ENCODE results near the gene NTNG2. TPM values are rescaled to one million over a fixed set of nuclear protein-coding genes. Genes with fewer than 3 reads are reported as not detected.
A peak's percentile ranks its signal among the peaks of the same experiment; 100 is the strongest.

NTNG2 gene
- polyA plus RNA-seq = 0.40 TPM
- long read RNA-seq, donor 1 = 0 reads
- long read RNA-seq, donor 2 = 0 reads
- long read RNA-seq, donor 3 = 0 reads
- long read RNA-seq, donor 4 = 0 reads
- long read RNA-seq, donor 5 = 0 reads
- long read RNA-seq, donor 6 = 0 reads
- long read RNA-seq, donor 7 = 0 reads
- long read RNA-seq, donor 8, partial matches to known transcripts = 0 of 1 reads
- long read RNA-seq, donor 8, other reads (novel, unspliced or antisense) = 0 of 1 reads
- long read RNA-seq, donor 9 = 0 reads
- long read RNA-seq, donor 10 = 0 reads
- long read RNA-seq, donor 11 = 0 reads

- Histone ChIP-seq H3K36me3 (ENCODE audit: control insufficient read depth, insufficient read depth, low read length) (no peaks in the 10 kb centered on the region), H3K27me3 (ENCODE audit: control insufficient read depth, insufficient read depth, low read length) (peaks cover 93% of the 10 kb centered on the region), H3K27ac (ENCODE audit: low read length) (no peak within 1 kb of the TSS), H3K4me1 (ENCODE audit: control insufficient read depth, insufficient read depth, low read length) (no peaks in the 10 kb centered on the region), H3K4me3 (ENCODE audit: low read length) (peak within 1 kb of the TSS; percentile 28), H3K9me3 (ENCODE audit: control insufficient read depth, low read depth, low read length) (no peaks in the 10 kb centered on the region)
- no CpG with 5 or more reads among the region's 67 CpGs for WGBS (ENCODE audit: insufficient coverage, low lambda C conversion rate)
- no peak for DNase-seq
Measured at GRCh38 chr9:132161743-132162184, at the start of gene NTNG2. NTNG2 (plus strand) TSS chr9:132162058; CDS start chr9:132166832, 4,774 bp downstream.

GRCh38 chr9:132114102-132114707 is 47.7 kb upstream of the NTNG2 start:
- peak; percentile 25 to 45 for DNase-seq
- H3K9me3 ChIP-seq (ENCODE audit: control insufficient read depth, low read depth, low read length) = no peaks in the 10 kb centered on the region
- H3K27me3 ChIP-seq (ENCODE audit: control insufficient read depth, insufficient read depth, low read length) = no peaks in the 10 kb centered on the region
- no peaks in the 10 kb centered on the region for H3K36me3 ChIP-seq (ENCODE audit: control insufficient read depth, insufficient read depth, low read length)
- H3K27ac ChIP-seq (ENCODE audit: low read length) = no peak overlapping the region
- H3K4me1 ChIP-seq (ENCODE audit: control insufficient read depth, insufficient read depth, low read length) = no peaks in the 10 kb centered on the region
- H3K4me3 ChIP-seq (ENCODE audit: low read length) = no peak overlapping the region
- no CpG with 5 or more reads among the region's 18 CpGs for WGBS (ENCODE audit: insufficient coverage, low lambda C conversion rate)

- peaks cover 2% of the 10 kb centered on the region for H3K27me3 ChIP-seq (ENCODE audit: control insufficient read depth, insufficient read depth, low read length)
- H3K4me1 ChIP-seq (ENCODE audit: control insufficient read depth, insufficient read depth, low read length) = no peaks in the 10 kb centered on the region
- no peak for DNase-seq
- no peak overlapping the region for H3K4me3 ChIP-seq (ENCODE audit: low read length)
- no peaks in the 10 kb centered on the region for H3K9me3 ChIP-seq (ENCODE audit: control insufficient read depth, low read depth, low read length)
- WGBS (ENCODE audit: insufficient coverage, low lambda C conversion rate) = no CpG with 5 or more reads among the region's 3 CpGs
- no peaks in the 10 kb centered on the region for H3K36me3 ChIP-seq (ENCODE audit: control insufficient read depth, insufficient read depth, low read length)
- H3K27ac ChIP-seq (ENCODE audit: low read length) = no peak overlapping the region
Measured at GRCh38 chr9:132116583-132116982, 45.3 kb upstream of the NTNG2 start.

- Histone ChIP-seq H3K27ac (ENCODE audit: low read length) (no peak overlapping the region), H3K4me1 (ENCODE audit: control insufficient read depth, insufficient read depth, low read length) (no peaks in the 10 kb centered on the region), H3K4me3 (ENCODE audit: low read length) (no peak overlapping the region), H3K27me3 (ENCODE audit: control insufficient read depth, insufficient read depth, low read length) (peaks cover 11% of the 10 kb centered on the region), H3K36me3 (ENCODE audit: control insufficient read depth, insufficient read depth, low read length) (no peaks in the 10 kb centered on the region), H3K9me3 (ENCODE audit: control insufficient read depth, low read depth, low read length) (no peaks in the 10 kb centered on the region)
- DNase-seq = no peak
- WGBS (ENCODE audit: insufficient coverage, low lambda C conversion rate) = no CpG with 5 or more reads among the region's 3 CpGs
Measured at GRCh38 chr9:132117694-132118093, 44.2 kb upstream of the NTNG2 start.

GRCh38 chr9:132121021-132121420 is 40.8 kb upstream of the NTNG2 start:
- H3K27me3 ChIP-seq (ENCODE audit: control insufficient read depth, insufficient read depth, low read length) = peaks cover 35% of the 10 kb centered on the region

GRCh38 chr9:132124800-132125199 is 37.1 kb upstream of the NTNG2 start:
- Histone ChIP-seq H3K36me3 (ENCODE audit: control insufficient read depth, insufficient read depth, low read length) (no peaks in the 10 kb centered on the region), H3K9me3 (ENCODE audit: control insufficient read depth, low read depth, low read length) (no peaks in the 10 kb centered on the region), H3K27me3 (ENCODE audit: control insufficient read depth, insufficient read depth, low read length) (peaks cover 59% of the 10 kb centered on the region), H3K4me3 (ENCODE audit: low read length) (no peak overlapping the region), H3K27ac (ENCODE audit: low read length) (no peak overlapping the region), H3K4me1 (ENCODE audit: control insufficient read depth, insufficient read depth, low read length) (no peaks in the 10 kb centered on the region)
- no peak for DNase-seq
- no CpG with 5 or more reads among the region's 6 CpGs for WGBS (ENCODE audit: insufficient coverage, low lambda C conversion rate)

More at GRCh38 chr9:132121021-132121420, 40.8 kb upstream of the NTNG2 start:
- WGBS (ENCODE audit: insufficient coverage, low lambda C conversion rate) = no CpG with 5 or more reads among the region's 2 CpGs
- Histone ChIP-seq H3K4me3 (ENCODE audit: low read length) (no peak overlapping the region), H3K27ac (ENCODE audit: low read length) (no peak overlapping the region), H3K4me1 (ENCODE audit: control insufficient read depth, insufficient read depth, low read length) (no peaks in the 10 kb centered on the region), H3K9me3 (ENCODE audit: control insufficient read depth, low read depth, low read length) (no peaks in the 10 kb centered on the region), H3K36me3 (ENCODE audit: control insufficient read depth, insufficient read depth, low read length) (no peaks in the 10 kb centered on the region)
- no peak for DNase-seq

GRCh38 chr9:132125361-132125760 is 36.5 kb upstream of the NTNG2 start:
- no CpG with 5 or more reads among the region's 7 CpGs for WGBS (ENCODE audit: insufficient coverage, low lambda C conversion rate)
- Histone ChIP-seq H3K4me3 (ENCODE audit: low read length) (no peak overlapping the region), H3K9me3 (ENCODE audit: control insufficient read depth, low read depth, low read length) (no peaks in the 10 kb centered on the region), H3K27me3 (ENCODE audit: control insufficient read depth, insufficient read depth, low read length) (peaks cover 60% of the 10 kb centered on the region), H3K27ac (ENCODE audit: low read length) (no peak overlapping the region), H3K36me3 (ENCODE audit: control insufficient read depth, insufficient read depth, low read length) (no peaks in the 10 kb centered on the region), H3K4me1 (ENCODE audit: control insufficient read depth, insufficient read depth, low read length) (no peaks in the 10 kb centered on the region)
- DNase-seq = no peak

GRCh38 chr9:132125944-132126679 is 35.7 kb upstream of the NTNG2 start:
- Histone ChIP-seq H3K4me3 (ENCODE audit: low read length) (no peak overlapping the region), H3K27ac (ENCODE audit: low read length) (no peak overlapping the region), H3K4me1 (ENCODE audit: control insufficient read depth, insufficient read depth, low read length) (no peaks in the 10 kb centered on the region), H3K27me3 (ENCODE audit: control insufficient read depth, insufficient read depth, low read length) (peaks cover 65% of the 10 kb centered on the region), H3K36me3 (ENCODE audit: control insufficient read depth, insufficient read depth, low read length) (no peaks in the 10 kb centered on the region), H3K9me3 (ENCODE audit: control insufficient read depth, low read depth, low read length) (no peaks in the 10 kb centered on the region)
- no peak for DNase-seq
- WGBS (ENCODE audit: insufficient coverage, low lambda C conversion rate) = 73% methylated on average over 5 of the region's 20 CpGs

GRCh38 chr9:132126680-132127236 is 35.1 kb upstream of the NTNG2 start:
- Histone ChIP-seq H3K4me3 (ENCODE audit: low read length) (no peak overlapping the region), H3K36me3 (ENCODE audit: control insufficient read depth, insufficient read depth, low read length) (no peaks in the 10 kb centered on the region), H3K4me1 (ENCODE audit: control insufficient read depth, insufficient read depth, low read length) (no peaks in the 10 kb centered on the region), H3K27me3 (ENCODE audit: control insufficient read depth, insufficient read depth, low read length) (peaks cover 61% of the 10 kb centered on the region), H3K9me3 (ENCODE audit: control insufficient read depth, low read depth, low read length) (no peaks in the 10 kb centered on the region), H3K27ac (ENCODE audit: low read length) (no peak overlapping the region)
- no peak for DNase-seq
- 87% methylated on average over 3 of the region's 13 CpGs for WGBS (ENCODE audit: insufficient coverage, low lambda C conversion rate)

GRCh38 chr9:132127888-132128534 is 33.8 kb upstream of the NTNG2 start:
- no CpG with 5 or more reads among the region's 15 CpGs for WGBS (ENCODE audit: insufficient coverage, low lambda C conversion rate)
- DNase-seq = no peak
- no peak overlapping the region for H3K27ac ChIP-seq (ENCODE audit: low read length)
- H3K36me3 ChIP-seq (ENCODE audit: control insufficient read depth, insufficient read depth, low read length) = no peaks in the 10 kb centered on the region
- H3K4me1 ChIP-seq (ENCODE audit: control insufficient read depth, insufficient read depth, low read length) = no peaks in the 10 kb centered on the region
- no peak overlapping the region for H3K4me3 ChIP-seq (ENCODE audit: low read length)
- H3K27me3 ChIP-seq (ENCODE audit: control insufficient read depth, insufficient read depth, low read length) = peaks cover 51% of the 10 kb centered on the region
- H3K9me3 ChIP-seq (ENCODE audit: control insufficient read depth, low read depth, low read length) = no peaks in the 10 kb centered on the region
